ENCODE measurements around the gene SLC38A10. TPM values are rescaled to one million over a fixed set of nuclear protein-coding genes. Genes with fewer than 3 reads are reported as not detected.

SLC38A10 gene
- total RNA-seq, 1 experiment from 2014 or later = 43.8 TPM

- H3K79me1 ChIP-seq (ENCODE audit: insufficient read depth, low read depth, low read length, poor library complexity, severe bottlenecking) = peaks cover 6% of the 10 kb centered on the region
- H3K9me3 ChIP-seq (ENCODE audit: control insufficient read depth, low read depth, low read length) = no peaks in the 10 kb centered on the region
- H3K27me3 ChIP-seq (ENCODE audit: insufficient read depth, low read length) = no peaks in the 10 kb centered on the region
- peak within 1 kb of the TSS; percentile 64 for H3K14ac ChIP-seq (ENCODE audit: insufficient read depth, low read length)
- H3K4me1 Mint-ChIP-seq = peaks cover 15% of the 10 kb centered on the region in 2 experiments
- no peak within 1 kb of the TSS for H2BK20ac ChIP-seq (ENCODE audit: low read depth, low read length, poor library complexity, severe bottlenecking)
- H2BK120ac ChIP-seq (ENCODE audit: low read depth, low read length, poor library complexity, severe bottlenecking) = no peak within 1 kb of the TSS
- H3K27ac ChIP-seq (ENCODE audit: insufficient read length, low read depth, low read length) = no peak within 1 kb of the TSS
- no peaks in the 10 kb centered on the region for H4K20me1 ChIP-seq (ENCODE audit: control insufficient read depth, insufficient read depth, insufficient read length)
- no peak within 1 kb of the TSS for H3K56ac ChIP-seq (ENCODE audit: insufficient read length, low read depth, low read length)
- no peak within 1 kb of the TSS for H2BK15ac ChIP-seq (ENCODE audit: low read depth, low read length)
- H3K23me2 ChIP-seq (ENCODE audit: insufficient read length, low read depth, low read length, poor library complexity, severe bottlenecking) = peaks cover 14% of the 10 kb centered on the region
- peak within 1 kb of the TSS; percentile 21 for H3K9ac ChIP-seq (ENCODE audit: extremely low read depth, insufficient read length, low read length)
- H4K8ac ChIP-seq (replicated peaks; ENCODE audit: insufficient read length, low read depth, low read length) = no peak within 1 kb of the TSS
- WGBS (ENCODE audit: extremely low coverage, insufficient read length, low lambda C conversion rate) = no CpG with 5 or more reads among the region's 79 CpGs
- H2AFZ ChIP-seq (ENCODE audit: low read length) = no peak within 1 kb of the TSS
- no peaks in the 10 kb centered on the region for H3K79me2 ChIP-seq (ENCODE audit: insufficient read depth, low read length)
- H3K4me3 Mint-ChIP-seq = peak within 1 kb of the TSS; percentile 69 to 83
- H3K4me1 ChIP-seq (ENCODE audit: insufficient read depth, low read length) = no peaks in the 10 kb centered on the region; the same call in 1 of the 2 replicates
- H4K91ac ChIP-seq (ENCODE audit: insufficient read length, low read depth, low read length) = no peak within 1 kb of the TSS
- H2BK12ac ChIP-seq (ENCODE audit: insufficient read length, low read depth, low read length) = no peak within 1 kb of the TSS
- peak within 1 kb of the TSS; percentile 18 to 93 (median 63); a peak in 4 of 7 replicates for H3K27ac Mint-ChIP-seq
- H2AK5ac ChIP-seq (ENCODE audit: insufficient read length, low read length) = no peak within 1 kb of the TSS
- no peak within 1 kb of the TSS for H2BK5ac ChIP-seq (ENCODE audit: insufficient read length, low read length)
- H3K27me3 Mint-ChIP-seq (ENCODE audit: low read depth) = peaks cover 20% of the 10 kb centered on the region
- DNase-seq = peak; percentile 100
- no peak within 1 kb of the TSS for H4K5ac ChIP-seq (ENCODE audit: insufficient read length, low read depth, low read length)
- peak within 1 kb of the TSS; percentile 63 for H3K18ac ChIP-seq (ENCODE audit: insufficient read length, low read depth, low read length)
- peaks cover 0 to 11% (median 6%) of the 10 kb centered on the region in 3 experiments for H3K36me3 Mint-ChIP-seq (ENCODE audit: insufficient read depth in 1 of 3, low read depth in 3 of 3)
- no peak within 1 kb of the TSS for H3K23ac ChIP-seq (ENCODE audit: insufficient read length, low read depth, low read length)
- TF ChIP-seq CTCF (conservative IDR thresholded peaks at IDR 0.05) = no peak
- H3K9me3 Mint-ChIP-seq = no peaks in the 10 kb centered on the region; a peak in 1 of 5 replicates
- H3T11ph ChIP-seq (ENCODE audit: low read length) = no peak within 1 kb of the TSS
- H3K4me2 ChIP-seq (ENCODE audit: insufficient read depth, insufficient read length, low read length) = peak within 1 kb of the TSS; percentile 80
- no peak within 1 kb of the TSS for H3K4ac ChIP-seq (ENCODE audit: low read depth, low read length)
Observed at GRCh38 chr17:81222906-81223761, 72.0 kb downstream of the SLC38A10 start, which contains the start of gene CEP131. CEP131 (minus strand) TSS chr17:81222965; CDS start chr17:81220056, 2,909 bp downstream.

All from H9 (cell line).